ENCODE measurements around the gene LRRC28. TPM values are rescaled to one million over a fixed set of nuclear protein-coding genes. Genes with fewer than 3 reads are reported as not detected.

LRRC28 gene
- total RNA-seq, 1 experiment from 2014 or later: 21.4 TPM

GRCh38 chr15:99366013-99366412, 114.7 kb downstream of the LRRC28 start:
- POLR2A ChIA-PET: no interaction called here
- no peaks in the 10 kb centered on the region for H4K20me1 ChIP-seq (ENCODE audit: insufficient read depth)
- no peaks in the 10 kb centered on the region for H3K27me3 ChIP-seq (ENCODE audit: insufficient read depth, low read length)
- H3K9me3 ChIP-seq (ENCODE audit: control insufficient read depth in 1 of 2, insufficient read depth in 1 of 2, low read depth in 1 of 2, low read length in 2 of 2): no peaks in the 10 kb centered on the region
- no peaks in the 10 kb centered on the region for H3K4me1 ChIP-seq (ENCODE audit: control insufficient read depth in 1 of 2, insufficient read depth in 2 of 2, low read length in 2 of 2)
- H3K4me2 ChIP-seq (ENCODE audit: low read length): no peak overlapping the region
- intact Hi-C loops (cut with micrococcal nuclease): no loop called here
- H3K9ac ChIP-seq (ENCODE audit: low read length): no peak overlapping the region
- ATAC-seq: no peak
- H3K9me2 ChIP-seq (ENCODE audit: insufficient read depth): no peaks in the 10 kb centered on the region
- no peak overlapping the region for H2AFZ ChIP-seq (ENCODE audit: low read depth, low read length, poor library complexity, severe bottlenecking)
- no TSS peak for BruUV-seq (replicated peaks)
- no peak overlapping the region for H3K4me3 ChIP-seq (replicated peaks in 1 of 2; ENCODE audit: low read depth in 1 of 2, low read length in 2 of 2)
- CTCF ChIA-PET: no interaction called here
- DNase-seq (ENCODE audit: low read depth, low spot score): no peak
- TF ChIP-seq, protein P1, sequence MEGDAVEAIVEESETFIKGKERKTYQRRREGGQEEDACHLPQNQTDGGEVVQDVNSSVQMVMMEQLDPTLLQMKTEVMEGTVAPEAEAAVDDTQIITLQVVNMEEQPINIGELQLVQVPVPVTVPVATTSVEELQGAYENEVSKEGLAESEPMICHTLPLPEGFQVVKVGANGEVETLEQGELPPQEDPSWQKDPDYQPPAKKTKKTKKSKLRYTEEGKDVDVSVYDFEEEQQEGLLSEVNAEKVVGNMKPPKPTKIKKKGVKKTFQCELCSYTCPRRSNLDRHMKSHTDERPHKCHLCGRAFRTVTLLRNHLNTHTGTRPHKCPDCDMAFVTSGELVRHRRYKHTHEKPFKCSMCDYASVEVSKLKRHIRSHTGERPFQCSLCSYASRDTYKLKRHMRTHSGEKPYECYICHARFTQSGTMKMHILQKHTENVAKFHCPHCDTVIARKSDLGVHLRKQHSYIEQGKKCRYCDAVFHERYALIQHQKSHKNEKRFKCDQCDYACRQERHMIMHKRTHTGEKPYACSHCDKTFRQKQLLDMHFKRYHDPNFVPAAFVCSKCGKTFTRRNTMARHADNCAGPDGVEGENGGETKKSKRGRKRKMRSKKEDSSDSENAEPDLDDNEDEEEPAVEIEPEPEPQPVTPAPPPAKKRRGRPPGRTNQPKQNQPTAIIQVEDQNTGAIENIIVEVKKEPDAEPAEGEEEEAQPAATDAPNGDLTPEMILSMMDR (IDR thresholded peaks at IDR 0.05 in 2 of 3, conservative IDR thresholded peaks at IDR 0.05 in 1 of 3; ENCODE audit: borderline replicate concordance in 1 of 3, insufficient read depth in 1 of 3, low read depth in 2 of 3, low read length in 2 of 3): no peak
- no peak for TF ChIP-seq EZH2phosphoT487 (IDR thresholded peaks at IDR 0.05; ENCODE audit: borderline replicate concordance)
- no peak for TF ChIP-seq FOSL1 (IDR thresholded peaks at IDR 0.05; ENCODE audit: low read depth)
- no peak for TF ChIP-seq POLR2AphosphoS5 (IDR thresholded peaks at IDR 0.05; ENCODE audit: low read depth, low read length)
- TF ChIP-seq, protein P2, sequence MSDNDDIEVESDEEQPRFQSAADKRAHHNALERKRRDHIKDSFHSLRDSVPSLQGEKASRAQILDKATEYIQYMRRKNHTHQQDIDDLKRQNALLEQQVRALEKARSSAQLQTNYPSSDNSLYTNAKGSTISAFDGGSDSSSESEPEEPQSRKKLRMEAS (IDR thresholded peaks at IDR 0.05): no peak
- TF ChIP-seq ZFX (IDR thresholded peaks at IDR 0.05): no peak
- TF ChIP-seq EGR1 (IDR thresholded peaks at IDR 0.05; ENCODE audit: low read depth): no peak
- no peak for TF ChIP-seq CEBPB (IDR thresholded peaks at IDR 0.05; ENCODE audit: low read depth)
- TF ChIP-seq SP1 (IDR thresholded peaks at IDR 0.05; ENCODE audit: low read depth): no peak
- no peak for TF ChIP-seq ZNF274 (IDR thresholded peaks at IDR 0.05; ENCODE audit: low read depth, low read length)
- TF ChIP-seq JUND (IDR thresholded peaks at IDR 0.05): no peak
- no peak for TF ChIP-seq CBX3 (IDR thresholded peaks at IDR 0.05; ENCODE audit: low read depth)
- TF ChIP-seq, protein P3, sequence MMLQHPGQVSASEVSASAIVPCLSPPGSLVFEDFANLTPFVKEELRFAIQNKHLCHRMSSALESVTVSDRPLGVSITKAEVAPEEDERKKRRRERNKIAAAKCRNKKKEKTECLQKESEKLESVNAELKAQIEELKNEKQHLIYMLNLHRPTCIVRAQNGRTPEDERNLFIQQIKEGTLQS (IDR thresholded peaks at IDR 0.05): no peak
- no peak for TF ChIP-seq REST (IDR thresholded peaks at IDR 0.05; ENCODE audit: low read depth)
- no peak for TF ChIP-seq TCF7L2 (IDR thresholded peaks at IDR 0.05; ENCODE audit: borderline replicate concordance, extremely low read depth, insufficient read depth, insufficient read length)
- no peak overlapping the region for H3K27ac ChIP-seq (ENCODE audit: low read depth, low read length)
- H3K36me3 ChIP-seq (ENCODE audit: control insufficient read depth in 1 of 2, insufficient read depth in 2 of 2, low read length in 2 of 2): no peaks in the 10 kb centered on the region
- RAD21 ChIA-PET (ENCODE audit: low non-redundant PET in 1 of 2, low total read pairs in 2 of 2, uncharacterized antibody in 2 of 2, unreplicated experiment in 2 of 2): no interaction called here
- no peaks in the 10 kb centered on the region for H3K79me2 ChIP-seq (ENCODE audit: insufficient read depth, low read length)

Measured in HCT116 (cell line).